HCT116 (cell line): ENCODE data around the gene DENND1A. TPM values are rescaled to one million over a fixed set of nuclear protein-coding genes. Genes with fewer than 3 reads are reported as not detected.

Experiments used
- ATAC-seq: fragments of 200-7000 bp; cut with Tn5 transposase; 2 replicates; pipeline ENCODE4 v1.9.1; 2020; ENCODE audit warnings: mild to moderate bottlenecking, moderate library complexity
- BruUV-seq: library from RNA; stranded (reverse); fragments of 400-500 nt; replicated peaks from 2 replicates; lab custom pipeline; 2021; lab: Mats Ljungman, UMichigan
- CTCF ChIA-PET: fragments of 300-600 bp; sonication (Branson Sonifier 250); formaldehyde crosslinking; loops from one replicate; lab custom pipeline; 2021; ENCODE audit warnings: antibody characterized with exemption; lab: Charles Lee
- POLR2A ChIA-PET: fragments of 300-600, 350-600 bp; sonication (Branson Sonifier 250); formaldehyde crosslinking; loops from one replicate; lab custom pipeline; 2021; ENCODE audit warnings: antibody characterized with exemption; lab: Charles Lee
- RAD21 ChIA-PET, 2 experiments: fragments of 300-600 bp; sonication (Branson Sonifier 250); formaldehyde crosslinking; loops; one replicate each; lab custom pipeline; 2023; ENCODE audit warnings: low total read pairs in 2 of 2; ENCODE audit not compliant: uncharacterized antibody in 2 of 2, unreplicated experiment in 2 of 2, low non-redundant PET in 1 of 2; lab: Charles Lee
- DNase-seq: peaks from one replicate; pipeline ENCODE4 v3.0.0-alpha.2; 2010; ENCODE audit warnings: low read depth, low spot score
- H2AFZ ChIP-seq: fragments of 200-600 bp; shearing (Covaris generic), sonication (generic); 2 replicates; pipeline ENCODE4 v1.6.1; 2017; ENCODE audit warnings: low read depth, mixed run types, mixed read lengths, antibody characterized with exemption, low read length; ENCODE audit not compliant: poor library complexity, severe bottlenecking
- H3K27ac ChIP-seq: 2 replicates; pipeline ENCODE4 v1.5.1; 2012; ENCODE audit warnings: low read depth, low read length
- H3K27me3 ChIP-seq: fragments of 200-600 bp; sonication (generic); 2 replicates; pipeline ENCODE4 v1.6.1; 2016; ENCODE audit warnings: mixed run types, low read length, mixed read lengths; ENCODE audit not compliant: insufficient read depth
- H3K36me3 ChIP-seq, 2 experiments: fragments of 200-500 bp in 1 of 2; fragments of 200-600 bp in 1 of 2; sonication (Bioruptor generic) in 1 of 2; sonication (generic) in 1 of 2; 2 replicates each; pipeline versions ENCODE4 v1.5.1 to v1.6.1; 2014 to 2016; ENCODE audit warnings: low read length in 2 of 2, inconsistent platforms in 1 of 2, mixed read lengths in 1 of 2, mixed run types in 1 of 2; ENCODE audit not compliant: insufficient read depth in 2 of 2, control insufficient read depth in 1 of 2
- H3K4me1 ChIP-seq, 2 experiments: fragments of 200-600 bp in 1 of 2; sonication (generic) in 1 of 2; 2 replicates each; pipeline versions ENCODE4 v1.5.1 to v1.6.1; 2012 to 2017; ENCODE audit warnings: low read length in 2 of 2, inconsistent platforms in 1 of 2, mild to moderate bottlenecking in 1 of 2, mixed read lengths in 1 of 2, mixed run types in 1 of 2, moderate library complexity in 1 of 2; ENCODE audit not compliant: insufficient read depth in 2 of 2, control insufficient read depth in 1 of 2
- H3K4me2 ChIP-seq: fragments of 200-600 bp; sonication (generic); 2 replicates; pipeline ENCODE4 v1.6.1; 2017; ENCODE audit warnings: mixed run types, low read length, mixed read lengths
- H3K4me3 ChIP-seq, 2 experiments: fragments of 200-600 bp in 1 of 2; sonication (generic) in 1 of 2; replicated peaks in 1 of 2; 2 replicates each; pipeline ENCODE4 v1.5.1; 2011 to 2016; ENCODE audit warnings: low read length in 2 of 2, control low read depth in 1 of 2, low read depth in 1 of 2, mild to moderate bottlenecking in 1 of 2, mixed read lengths in 1 of 2, mixed run types in 1 of 2
- H3K79me2 ChIP-seq: fragments of 200-600 bp; sonication (generic); 2 replicates; pipeline ENCODE4 v1.6.1; 2017; ENCODE audit warnings: mild to moderate bottlenecking, mixed run types, low read length, moderate library complexity, mixed read lengths; ENCODE audit not compliant: insufficient read depth
- H3K9ac ChIP-seq: fragments of 200-600 bp; sonication (generic); 2 replicates; pipeline ENCODE4 v1.6.1; 2016; ENCODE audit warnings: low read length, mixed read lengths
- H3K9me2 ChIP-seq: fragments of 200-600 bp; sonication (generic), shearing (Covaris generic); 2 replicates; pipeline ENCODE4 v1.6.1; 2017; ENCODE audit warnings: mixed run types, mild to moderate bottlenecking, moderate library complexity; ENCODE audit not compliant: insufficient read depth
- H3K9me3 ChIP-seq, 2 experiments: fragments of 200-500 bp in 1 of 2; fragments of 200-600 bp in 1 of 2; sonication (Bioruptor generic) in 1 of 2; sonication (generic) in 1 of 2; 2 replicates each; pipeline ENCODE4 v1.6.1; 2014 to 2017; ENCODE audit warnings: low read length in 2 of 2, mixed read lengths in 2 of 2, inconsistent platforms in 1 of 2, low read depth in 1 of 2, mild to moderate bottlenecking in 1 of 2, mixed run types in 1 of 2, moderate library complexity in 1 of 2; ENCODE audit not compliant: control insufficient read depth in 1 of 2, insufficient read depth in 1 of 2
- H4K20me1 ChIP-seq: fragments of 200-600 bp; sonication (generic), shearing (Covaris generic); 2 replicates; pipeline ENCODE4 v1.6.1; 2017; ENCODE audit warnings: mixed run types, mild to moderate bottlenecking, moderate library complexity; ENCODE audit not compliant: insufficient read depth
- ATF3 ChIP-seq: IDR thresholded peaks from 2 replicates; pipeline ENCODE4 v1.6.1; 2012
- CBX3 ChIP-seq: IDR thresholded peaks from 2 replicates; pipeline ENCODE4 v1.6.1; 2012; ENCODE audit warnings: low read depth
- EGR1 ChIP-seq: IDR thresholded peaks from 2 replicates; pipeline ENCODE4 v1.6.1; 2012; ENCODE audit warnings: low read depth
- ELF1 ChIP-seq: IDR thresholded peaks from 2 replicates; pipeline ENCODE4 v1.6.1; 2012; ENCODE audit warnings: low read depth, borderline replicate concordance
- EZH2phosphoT487 ChIP-seq: fragments of 200-600 bp; IDR thresholded peaks from 2 replicates; pipeline ENCODE4 v1.6.1; 2018; ENCODE audit warnings: antibody characterized with exemption, borderline replicate concordance
- JUND ChIP-seq: IDR thresholded peaks from 2 replicates; pipeline ENCODE4 v1.6.1; 2012
- POLR2A ChIP-seq: IDR thresholded peaks from 2 replicates; pipeline ENCODE4 v1.7.0; 2011; ENCODE audit warnings: borderline replicate concordance; ENCODE audit not compliant: insufficient read depth, insufficient read length; ENCODE audit errors: extremely low read depth
- POLR2AphosphoS5 ChIP-seq: IDR thresholded peaks from 2 replicates; pipeline ENCODE4 v1.6.1; 2011; ENCODE audit warnings: mild to moderate bottlenecking, low read depth, low read length, moderate library complexity
- RAD21 ChIP-seq: IDR thresholded peaks from 2 replicates; pipeline ENCODE4 v1.6.1; 2012; ENCODE audit warnings: low read depth, mild to moderate bottlenecking
- SIN3A ChIP-seq: IDR thresholded peaks from 2 replicates; pipeline ENCODE4 v1.6.1; 2012; ENCODE audit warnings: low read depth
- SP1 ChIP-seq: IDR thresholded peaks from 2 replicates; pipeline ENCODE4 v1.6.1; 2012; ENCODE audit warnings: low read depth
- SRF ChIP-seq: IDR thresholded peaks from 2 replicates; pipeline ENCODE4 v1.6.1; 2012; ENCODE audit warnings: low read depth
- YY1 ChIP-seq: IDR thresholded peaks from 2 replicates; pipeline ENCODE4 v1.6.1; 2011; ENCODE audit warnings: low read length, low read depth, moderate library complexity, mild to moderate bottlenecking; ENCODE audit not compliant: insufficient replicate concordance; ENCODE audit errors: extremely low read depth
- ZNF274 ChIP-seq: fragments of 200-500 bp; sonication (Bioruptor generic); IDR thresholded peaks from 2 replicates; pipeline ENCODE4 v1.6.1; 2014; ENCODE audit warnings: mild to moderate bottlenecking, low read depth, low read length, inconsistent platforms
- intact Hi-C: fragments of 100-400 bp; cut with micrococcal nuclease; formaldehyde crosslinking; loops from 2 replicates; pipeline ENCODE4 v1.10.0; 2022
- total RNA-seq: library from RNA; stranded (reverse); gene quantifications from one replicate; pipeline ENCODE4 v1.2.1, GENCODE V29; 2021; ENCODE audit not compliant: unreplicated experiment
- TF ChIP-seq, protein P1 (sequence below): IDR thresholded peaks from 2 replicates; pipeline ENCODE4 v1.6.1; 2012; ENCODE audit warnings: low read depth

The DENND1A gene
- total RNA-seq, 1 experiment from 2014 or later, result 33.0 TPM

- RAD21 ChIA-PET, result no interaction called here
Measured at GRCh38 chr9:123373946-123374345, 556.0 kb downstream of the DENND1A start.

More at GRCh38 chr9:123373946-123374345, 556.0 kb downstream of the DENND1A start:
- ChIA-PET CTCF (no interaction called here), POLR2A (interaction anchor here (0.6 kb wide), 1 partner anchor 111 kb away, joined by 3 read pairs; no protein-coding TSS in a partner anchor)
- no peak overlapping the region for H3K27ac ChIP-seq
- no peaks in the 10 kb centered on the region for H3K9me3 ChIP-seq
- no peaks in the 10 kb centered on the region for H3K79me2 ChIP-seq
- TF ChIP-seq JUND (no peak), CBX3 (no peak), RAD21 (no peak), EZH2phosphoT487 (no peak), EGR1 (no peak), ATF3 (no peak), ZNF274 (no peak), ELF1 (no peak), SRF (no peak), YY1 (no peak), SP1 (no peak), SIN3A (no peak), POLR2AphosphoS5 (no peak), POLR2A (no peak)
- TF ChIP-seq, protein P1, sequence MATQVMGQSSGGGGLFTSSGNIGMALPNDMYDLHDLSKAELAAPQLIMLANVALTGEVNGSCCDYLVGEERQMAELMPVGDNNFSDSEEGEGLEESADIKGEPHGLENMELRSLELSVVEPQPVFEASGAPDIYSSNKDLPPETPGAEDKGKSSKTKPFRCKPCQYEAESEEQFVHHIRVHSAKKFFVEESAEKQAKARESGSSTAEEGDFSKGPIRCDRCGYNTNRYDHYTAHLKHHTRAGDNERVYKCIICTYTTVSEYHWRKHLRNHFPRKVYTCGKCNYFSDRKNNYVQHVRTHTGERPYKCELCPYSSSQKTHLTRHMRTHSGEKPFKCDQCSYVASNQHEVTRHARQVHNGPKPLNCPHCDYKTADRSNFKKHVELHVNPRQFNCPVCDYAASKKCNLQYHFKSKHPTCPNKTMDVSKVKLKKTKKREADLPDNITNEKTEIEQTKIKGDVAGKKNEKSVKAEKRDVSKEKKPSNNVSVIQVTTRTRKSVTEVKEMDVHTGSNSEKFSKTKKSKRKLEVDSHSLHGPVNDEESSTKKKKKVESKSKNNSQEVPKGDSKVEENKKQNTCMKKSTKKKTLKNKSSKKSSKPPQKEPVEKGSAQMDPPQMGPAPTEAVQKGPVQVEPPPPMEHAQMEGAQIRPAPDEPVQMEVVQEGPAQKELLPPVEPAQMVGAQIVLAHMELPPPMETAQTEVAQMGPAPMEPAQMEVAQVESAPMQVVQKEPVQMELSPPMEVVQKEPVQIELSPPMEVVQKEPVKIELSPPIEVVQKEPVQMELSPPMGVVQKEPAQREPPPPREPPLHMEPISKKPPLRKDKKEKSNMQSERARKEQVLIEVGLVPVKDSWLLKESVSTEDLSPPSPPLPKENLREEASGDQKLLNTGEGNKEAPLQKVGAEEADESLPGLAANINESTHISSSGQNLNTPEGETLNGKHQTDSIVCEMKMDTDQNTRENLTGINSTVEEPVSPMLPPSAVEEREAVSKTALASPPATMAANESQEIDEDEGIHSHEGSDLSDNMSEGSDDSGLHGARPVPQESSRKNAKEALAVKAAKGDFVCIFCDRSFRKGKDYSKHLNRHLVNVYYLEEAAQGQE, result no peak
- H4K20me1 ChIP-seq, result no peaks in the 10 kb centered on the region
- no peak overlapping the region for H3K4me3 ChIP-seq
- ATAC-seq (no peak), DNase-seq (no peak)
- no TSS peak for BruUV-seq
- no peaks in the 10 kb centered on the region for H3K36me3 ChIP-seq
- H2AFZ ChIP-seq, result no peak overlapping the region
- H3K9me2 ChIP-seq, result no peaks in the 10 kb centered on the region
- no peak overlapping the region for H3K9ac ChIP-seq
- intact Hi-C loops, result no loop called here
- no peaks in the 10 kb centered on the region for H3K27me3 ChIP-seq
- H3K4me2 ChIP-seq, result no peak overlapping the region
- H3K4me1 ChIP-seq, result peaks cover 15 to 16% of the 10 kb centered on the region in 2 experiments
